Stimulated activated memory B cell treated with anti-CD40 and anti-IgM and Interleukin-4, amounts not matched to agents 10 μg/mL and 1 μg/mL and 100 μg/mL, for 72 hours (primary cell): ENCODE measurements around the gene CCND1.

Source experiments
- ATAC-seq: fragments of 150-1000 bp; cut with Tn5 transposase; 2 replicates; pipeline ENCODE4 v1.10.0; 2021
- H3K27ac Mint-ChIP-seq: one replicate; pipeline ENCODE4 v1.8.0; 2022; ENCODE audit warnings: mild to moderate bottlenecking, mixed read lengths
- H3K27me3 Mint-ChIP-seq: one replicate; pipeline ENCODE4 v1.8.0; 2022; ENCODE audit warnings: mixed read lengths
- H3K36me3 Mint-ChIP-seq: one replicate; pipeline ENCODE4 v1.8.0; 2022; ENCODE audit warnings: mixed read lengths
- H3K4me1 Mint-ChIP-seq: one replicate; pipeline ENCODE4 v1.8.0; 2022; ENCODE audit warnings: mixed read lengths
- H3K4me3 Mint-ChIP-seq: one replicate; pipeline ENCODE4 v1.8.0; 2022; ENCODE audit warnings: mild to moderate bottlenecking, moderate library complexity, mixed read lengths
- H3K9me3 Mint-ChIP-seq: one replicate; pipeline ENCODE4 v1.8.0; 2022; ENCODE audit warnings: mixed read lengths

The CCND1 gene

GRCh38 chr11:69642913-69643632, 2.1 kb downstream of the CCND1 start:
- H3K4me1 Mint-ChIP-seq, result peaks cover 47% of the 10 kb centered on the region
- H3K27ac Mint-ChIP-seq, result peak overlapping the region; percentile 72
- H3K36me3 Mint-ChIP-seq, result no peaks in the 10 kb centered on the region
- peak; percentile 89 for ATAC-seq
- H3K27me3 Mint-ChIP-seq, result peaks cover 30% of the 10 kb centered on the region
- no peaks in the 10 kb centered on the region for H3K9me3 Mint-ChIP-seq
- H3K4me3 Mint-ChIP-seq, result peak overlapping the region; percentile 80

DNA sequence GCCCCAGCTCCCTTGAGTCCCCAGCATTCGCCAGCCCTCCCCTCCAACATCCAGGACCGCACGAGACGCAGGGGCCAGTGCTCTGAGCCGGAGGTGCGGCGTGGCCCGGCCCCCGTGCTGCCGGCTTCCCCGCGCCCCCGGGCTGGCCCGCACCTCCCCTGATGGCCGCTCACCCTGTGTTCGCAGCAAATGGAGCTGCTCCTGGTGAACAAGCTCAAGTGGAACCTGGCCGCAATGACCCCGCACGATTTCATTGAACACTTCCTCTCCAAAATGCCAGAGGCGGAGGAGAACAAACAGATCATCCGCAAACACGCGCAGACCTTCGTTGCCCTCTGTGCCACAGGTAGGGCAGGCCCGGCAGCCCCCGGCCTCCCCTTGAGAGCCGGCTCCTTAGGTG, 2.7 kb downstream of the CCND1 start:
- peak overlapping the region; percentile 80 for H3K4me3 Mint-ChIP-seq
- no peaks in the 10 kb centered on the region for H3K36me3 Mint-ChIP-seq
- H3K9me3 Mint-ChIP-seq, result no peaks in the 10 kb centered on the region
- peaks cover 44% of the 10 kb centered on the region for H3K4me1 Mint-ChIP-seq
- ATAC-seq, result no peak
- peak overlapping the region; percentile 72 for H3K27ac Mint-ChIP-seq
- peaks cover 24% of the 10 kb centered on the region for H3K27me3 Mint-ChIP-seq

DNA sequence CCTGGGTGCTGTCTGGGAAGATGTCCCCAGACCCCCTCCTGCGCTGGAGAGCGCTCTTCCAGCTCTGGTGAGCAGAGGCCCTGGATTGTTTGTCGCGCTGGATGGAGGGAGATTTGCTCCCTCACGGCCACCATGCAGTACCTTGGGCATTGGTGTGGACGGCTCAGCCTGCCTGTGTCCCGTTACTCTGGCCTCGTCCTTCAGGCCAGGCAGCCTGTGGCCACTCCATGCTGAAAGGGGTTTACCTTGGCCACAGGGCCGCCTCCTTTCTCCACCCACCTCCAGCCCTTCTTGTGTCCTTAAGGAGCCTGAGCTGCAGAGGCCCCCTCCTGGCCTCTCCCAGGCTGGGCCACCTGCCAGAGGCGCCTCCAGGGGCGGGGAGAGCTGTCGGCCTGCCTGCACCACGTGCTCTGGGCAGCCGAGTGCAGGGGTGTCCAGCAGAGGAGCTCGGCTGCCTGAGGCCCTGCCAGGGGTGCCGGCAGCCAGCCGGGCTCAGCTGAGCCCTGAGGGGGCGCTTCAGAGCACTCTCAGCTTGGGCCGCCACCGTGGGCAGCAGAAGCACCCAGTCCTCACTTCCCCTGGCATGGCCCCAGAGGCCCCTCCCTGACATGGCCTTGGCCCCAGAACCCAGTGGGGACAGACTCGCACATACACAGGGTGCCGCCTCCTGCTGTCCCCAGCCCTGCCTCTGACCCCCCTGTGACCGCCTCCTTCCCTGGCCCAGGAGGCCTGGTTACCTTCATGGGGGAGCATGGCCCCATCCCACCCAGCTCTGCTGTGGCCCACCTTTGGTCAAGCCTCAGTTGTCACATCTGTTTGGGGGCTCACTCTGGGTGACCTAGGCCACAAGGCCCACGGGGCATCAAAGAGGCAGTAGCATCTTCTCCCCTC, 3.4 kb downstream of the CCND1 start:
- H3K4me1 Mint-ChIP-seq, result peaks cover 38% of the 10 kb centered on the region
- peak overlapping the region; percentile 72 for H3K27ac Mint-ChIP-seq
- no peaks in the 10 kb centered on the region for H3K36me3 Mint-ChIP-seq
- H3K27me3 Mint-ChIP-seq, result peaks cover 17% of the 10 kb centered on the region
- ATAC-seq, result no peak
- H3K4me3 Mint-ChIP-seq, result peak overlapping the region; percentile 80
- no peaks in the 10 kb centered on the region for H3K9me3 Mint-ChIP-seq

DNA sequence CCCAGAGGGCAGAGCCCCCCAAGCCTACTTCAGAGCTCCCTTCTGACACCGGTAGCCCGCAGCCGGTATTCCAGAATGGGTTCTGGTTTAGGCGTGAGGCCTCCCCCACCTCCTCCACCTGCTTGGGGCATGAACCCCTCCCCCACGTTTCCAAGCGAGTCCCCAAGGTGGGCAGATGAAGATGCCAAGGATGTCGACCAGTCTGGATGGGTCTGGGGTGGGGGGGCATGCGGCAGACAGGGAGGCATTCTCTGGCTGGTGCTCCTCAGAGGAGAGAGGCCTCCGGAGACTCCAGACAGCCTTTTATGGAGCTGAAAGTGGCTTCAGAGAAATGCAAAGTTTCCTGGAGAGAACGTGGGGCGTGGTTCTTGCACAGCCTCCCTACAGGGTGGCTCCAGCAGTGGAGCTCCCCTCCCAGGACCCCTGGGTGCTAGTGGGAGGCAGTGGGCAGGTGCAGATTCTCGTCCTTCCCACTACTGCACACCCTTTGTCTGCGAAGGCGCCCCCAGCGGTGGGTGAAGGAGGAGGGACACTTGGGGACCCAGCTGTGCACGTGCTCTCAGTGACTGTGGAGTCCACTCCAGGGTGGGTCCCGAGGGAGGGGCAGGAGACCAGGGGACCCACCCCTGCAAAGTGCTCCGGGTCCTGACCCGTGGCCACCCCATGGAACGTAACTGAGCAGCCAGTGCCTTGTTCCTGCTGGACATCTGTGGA, 4.2 kb downstream of the CCND1 start:
- H3K4me1 Mint-ChIP-seq, result peaks cover 35% of the 10 kb centered on the region
- H3K9me3 Mint-ChIP-seq, result no peaks in the 10 kb centered on the region
- no peak overlapping the region for H3K27ac Mint-ChIP-seq
- H3K27me3 Mint-ChIP-seq, result peaks cover 9% of the 10 kb centered on the region
- no peak overlapping the region for H3K4me3 Mint-ChIP-seq
- H3K36me3 Mint-ChIP-seq, result no peaks in the 10 kb centered on the region
- ATAC-seq, result no peak

DNA sequence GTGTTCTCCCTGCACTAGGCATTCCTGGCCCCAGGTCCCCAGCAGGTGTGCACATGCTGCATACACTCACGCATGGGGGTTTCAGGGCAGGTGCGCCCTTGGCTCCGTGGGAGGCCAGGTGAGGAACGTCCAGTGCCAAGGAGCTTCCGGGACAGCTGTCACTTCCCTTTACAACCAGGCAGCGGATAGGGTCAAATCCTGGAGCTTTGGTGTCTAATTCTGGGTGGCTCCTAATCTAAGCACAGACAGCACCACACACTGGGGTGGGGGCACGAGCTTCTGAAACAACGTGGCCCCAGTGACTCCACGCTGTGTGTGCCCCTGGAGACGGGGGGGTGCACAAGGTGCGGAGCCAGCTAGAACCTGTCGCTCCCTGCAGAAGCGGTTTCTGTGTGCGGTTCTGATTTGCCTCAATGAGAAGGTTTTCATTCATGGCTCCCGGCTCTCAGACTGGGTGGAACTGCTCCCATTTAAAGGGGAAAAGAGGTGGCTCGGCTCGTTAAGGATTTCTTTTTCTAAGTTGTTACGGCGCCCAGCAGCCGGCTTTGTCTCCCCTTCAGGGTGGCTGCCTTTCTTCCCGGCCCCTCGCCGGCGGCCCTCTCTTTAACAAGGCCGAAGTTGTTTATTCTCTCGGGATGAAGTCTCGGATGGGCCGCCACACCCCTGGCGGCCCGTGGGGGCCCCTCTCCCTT, 5.0 kb downstream of the CCND1 start:
- Mint-ChIP-seq H3K4me1 (peaks cover 27% of the 10 kb centered on the region), H3K27me3 (peaks cover 1% of the 10 kb centered on the region), H3K36me3 (no peaks in the 10 kb centered on the region), H3K4me3 (no peak overlapping the region), H3K9me3 (no peaks in the 10 kb centered on the region), H3K27ac (no peak overlapping the region)
- ATAC-seq, result no peak

GRCh38 chr11:69646493-69647389, 5.8 kb downstream of the CCND1 start:
- ATAC-seq, result no peak
- Mint-ChIP-seq H3K27ac (no peak overlapping the region), H3K9me3 (no peaks in the 10 kb centered on the region), H3K4me3 (no peak overlapping the region), H3K27me3 (no peaks in the 10 kb centered on the region), H3K36me3 (no peaks in the 10 kb centered on the region), H3K4me1 (peaks cover 21% of the 10 kb centered on the region)

- ATAC-seq, result no peak
- Mint-ChIP-seq H3K27me3 (no peaks in the 10 kb centered on the region), H3K36me3 (peaks cover 4% of the 10 kb centered on the region), H3K4me3 (no peak overlapping the region), H3K9me3 (no peaks in the 10 kb centered on the region), H3K27ac (peak overlapping the region; percentile 25), H3K4me1 (peaks cover 21% of the 10 kb centered on the region)
Observed at GRCh38 chr11:69647390-69647748, 6.4 kb downstream of the CCND1 start.

- Mint-ChIP-seq H3K36me3 (peaks cover 9% of the 10 kb centered on the region), H3K4me3 (no peak overlapping the region), H3K4me1 (peaks cover 21% of the 10 kb centered on the region), H3K9me3 (no peaks in the 10 kb centered on the region), H3K27me3 (no peaks in the 10 kb centered on the region), H3K27ac (peak overlapping the region; percentile 25)
- no peak for ATAC-seq
Observed at GRCh38 chr11:69647761-69648497, 7.0 kb downstream of the CCND1 start.

- H3K27me3 Mint-ChIP-seq, result no peaks in the 10 kb centered on the region
- ATAC-seq, result no peak
- no peak overlapping the region for H3K27ac Mint-ChIP-seq
- no peak overlapping the region for H3K4me3 Mint-ChIP-seq
- no peaks in the 10 kb centered on the region for H3K9me3 Mint-ChIP-seq
- H3K36me3 Mint-ChIP-seq, result peaks cover 15% of the 10 kb centered on the region
- peaks cover 16% of the 10 kb centered on the region for H3K4me1 Mint-ChIP-seq
Observed at GRCh38 chr11:69648679-69649575, 8.0 kb downstream of the CCND1 start.

DNA sequence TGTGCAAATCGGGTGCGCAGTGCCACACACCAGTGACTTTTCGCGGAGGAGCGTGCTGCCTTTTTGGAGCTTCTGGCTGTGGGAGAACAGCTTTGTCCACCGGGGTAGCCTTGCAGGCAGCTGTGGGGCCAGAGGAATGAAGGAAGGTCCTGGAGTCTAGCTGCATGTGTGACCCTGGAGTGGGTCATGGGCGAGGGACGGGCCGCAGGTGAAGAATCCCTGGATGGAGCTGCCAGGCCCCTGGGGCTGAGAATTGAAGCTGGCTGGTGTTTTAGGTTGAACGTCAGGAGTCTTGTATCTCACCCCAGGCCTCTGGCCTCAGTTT, 8.6 kb downstream of the CCND1 start:
- ATAC-seq, result no peak
- Mint-ChIP-seq H3K9me3 (no peaks in the 10 kb centered on the region), H3K4me1 (peaks cover 14% of the 10 kb centered on the region), H3K36me3 (peaks cover 15% of the 10 kb centered on the region), H3K27ac (no peak overlapping the region), H3K4me3 (no peak overlapping the region), H3K27me3 (no peaks in the 10 kb centered on the region)

DNA sequence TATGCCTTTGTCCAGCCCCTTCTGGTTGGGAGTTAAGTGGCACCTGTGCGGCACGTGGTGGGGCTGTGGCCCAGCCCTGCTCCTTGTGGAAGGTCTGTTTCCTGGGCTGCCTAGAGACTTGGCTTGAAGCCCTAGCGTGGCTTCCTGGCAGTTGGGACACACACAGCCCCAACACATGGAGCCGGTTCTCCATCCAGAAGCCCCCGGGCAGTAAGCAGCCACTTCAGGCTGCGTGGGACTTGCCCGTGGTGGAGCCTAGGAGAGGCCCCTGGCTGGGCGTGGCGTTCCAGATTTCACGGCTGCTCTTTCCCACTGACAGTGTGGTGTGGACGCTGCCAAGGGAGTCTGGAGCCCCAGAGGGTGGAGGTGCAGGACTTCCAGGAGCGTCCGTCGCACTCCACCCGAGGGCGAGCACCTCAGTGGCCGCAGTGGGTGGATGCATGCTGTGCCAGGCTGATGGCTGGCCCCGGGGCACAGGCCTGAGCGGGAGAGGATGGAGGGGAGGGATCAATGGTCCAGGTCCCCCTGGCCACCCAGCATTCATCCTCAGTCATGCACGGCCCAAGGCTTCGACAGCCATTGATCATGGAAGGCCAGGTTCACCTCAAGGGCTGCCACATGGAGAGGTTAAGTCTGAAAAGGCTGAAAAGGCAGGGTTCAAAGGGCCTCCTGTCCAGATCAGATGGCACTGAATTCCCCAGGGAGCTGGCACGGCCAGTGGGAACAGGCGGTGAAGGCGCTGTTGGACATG, 9.3 kb downstream of the CCND1 start:
- ATAC-seq, result no peak
- Mint-ChIP-seq H3K27ac (no peak overlapping the region), H3K9me3 (no peaks in the 10 kb centered on the region), H3K27me3 (no peaks in the 10 kb centered on the region), H3K36me3 (peaks cover 15% of the 10 kb centered on the region), H3K4me3 (no peak overlapping the region), H3K4me1 (peaks cover 14% of the 10 kb centered on the region)

- no peak for ATAC-seq
- Mint-ChIP-seq H3K27me3 (no peaks in the 10 kb centered on the region), H3K9me3 (no peaks in the 10 kb centered on the region), H3K4me3 (no peak overlapping the region), H3K36me3 (peaks cover 15% of the 10 kb centered on the region), H3K27ac (no peak overlapping the region), H3K4me1 (peaks cover 14% of the 10 kb centered on the region)
Observed at GRCh38 chr11:69650832-69651344, 9.9 kb downstream of the CCND1 start.
